Naive B cell (primary cell): ENCODE data around the gene C16orf89. TPM values are rescaled to one million over a fixed set of nuclear protein-coding genes. Genes with fewer than 3 reads are reported as not detected.

Experiments
- ATAC-seq, 2 donors: fragments of 150-1000 bp; cut with Tn5 transposase; 2 replicates each; pipeline ENCODE4 v1.10.0; 2021; ENCODE audit warnings: low read depth in 2 of 2, mild to moderate bottlenecking in 2 of 2, moderate library complexity in 2 of 2
- DNase-seq: peaks from one replicate; pipeline ENCODE4 v3.0.0; 2022
- H3K27ac Mint-ChIP-seq, 6 donors: one replicate each; pipeline ENCODE4 v1.8.0; 2020 to 2022; ENCODE audit warnings: mild to moderate bottlenecking in 6 of 6, mixed read lengths in 6 of 6, moderate library complexity in 5 of 6, inconsistent platforms in 2 of 6
- H3K27me3 Mint-ChIP-seq, 3 donors: one replicate each; pipeline ENCODE4 v1.8.0; 2021 to 2022; ENCODE audit warnings: mixed read lengths in 3 of 3, mild to moderate bottlenecking in 1 of 3
- H3K36me3 Mint-ChIP-seq, 2 donors: one replicate each; pipeline ENCODE4 v1.8.0; 2020 to 2022; ENCODE audit warnings: mixed read lengths in 2 of 2, inconsistent platforms in 1 of 2, mild to moderate bottlenecking in 1 of 2
- H3K4me1 Mint-ChIP-seq, 3 donors: one replicate each; pipeline ENCODE4 v1.8.0; 2020 to 2022; ENCODE audit warnings: mixed read lengths in 3 of 3, inconsistent platforms in 1 of 3, mild to moderate bottlenecking in 1 of 3, moderate library complexity in 1 of 3
- H3K4me3 Mint-ChIP-seq, 8 donors: one replicate each; pipeline ENCODE4 v1.8.0; 2020 to 2022; ENCODE audit warnings: mild to moderate bottlenecking in 8 of 8, mixed read lengths in 8 of 8, moderate library complexity in 8 of 8, inconsistent platforms in 2 of 8
- H3K9me3 Mint-ChIP-seq, 7 donors: one replicate each; pipeline ENCODE4 v1.8.0; 2020 to 2022; ENCODE audit warnings: mixed read lengths in 7 of 7, mild to moderate bottlenecking in 5 of 7, inconsistent platforms in 2 of 7, moderate library complexity in 1 of 7
- polyA plus RNA-seq, 6 donors: library from polyadenylated mRNA; unstranded; fragments of 300-500 nt; fragmentation: Illumina TruSeq; gene quantifications; one replicate each; pipeline ENCODE4 v1.2.3, GENCODE V29; 2021; ENCODE audit warnings: low read depth in 6 of 6

C16orf89 gene
- polyA plus RNA-seq, 6 donors from 2014 or later, result not detected

GRCh38 chr16:5011637-5012036 is 54.1 kb downstream of the C16orf89 start:
- H3K27ac Mint-ChIP-seq, result no peak overlapping the region

DNA sequence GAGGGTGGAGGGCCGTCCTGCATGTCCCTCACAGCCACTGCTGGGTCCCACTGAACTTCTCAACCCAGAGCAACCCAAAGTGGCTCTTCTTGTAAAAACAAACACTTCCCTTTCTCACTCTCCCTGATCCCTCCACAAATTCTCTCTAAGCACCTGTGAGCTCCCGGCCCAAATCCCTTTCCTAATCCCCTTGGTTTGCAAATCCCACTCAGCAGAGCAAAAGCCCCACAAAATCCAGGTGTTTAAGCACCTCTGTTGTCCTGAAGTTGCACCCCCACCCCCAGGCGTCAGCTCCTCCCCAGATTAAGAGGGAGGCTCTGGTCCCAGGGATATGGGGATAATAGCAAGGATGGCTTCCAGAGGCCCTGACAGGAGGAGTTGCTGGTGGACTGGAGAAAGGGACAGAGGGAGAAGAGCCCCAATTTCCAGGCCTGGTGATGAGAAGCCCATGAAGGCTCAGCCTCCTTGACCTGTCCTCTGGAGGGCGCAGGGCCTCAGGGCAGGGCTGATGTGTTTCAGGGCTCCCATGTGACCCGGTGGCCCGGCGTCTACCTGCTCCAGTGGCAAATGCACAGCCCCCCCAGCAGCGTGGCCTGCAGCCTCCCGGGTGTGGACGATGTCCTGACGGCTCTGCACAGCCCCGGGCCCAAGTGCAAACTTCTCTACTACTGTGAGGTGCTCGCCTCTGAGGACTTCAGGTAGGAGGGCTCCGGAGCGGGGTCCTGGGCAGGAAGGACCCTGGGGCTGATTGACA is 55.0 kb downstream of the C16orf89 start:
- Mint-ChIP-seq H3K4me3 (no peak overlapping the region), H3K27me3 (peaks cover 11 to 36% (median 29%) of the 10 kb centered on the region in 3 donors), H3K9me3 (peaks cover 0 to 4% (median 0%) of the 10 kb centered on the region in 7 donors), H3K36me3 (peaks cover 0 to 6% of the 10 kb centered on the region in 2 donors), H3K27ac (no peak overlapping the region), H3K4me1 (peaks cover 0 to 5% (median 0%) of the 10 kb centered on the region in 3 donors)
- ATAC-seq (no peak), DNase-seq (no peak)

More at GRCh38 chr16:5011637-5012036, 54.1 kb downstream of the C16orf89 start:
- peaks cover 12 to 40% (median 29%) of the 10 kb centered on the region in 3 donors for H3K27me3 Mint-ChIP-seq
- ATAC-seq, result no peak
- H3K4me1 Mint-ChIP-seq, result peaks cover 0 to 5% (median 0%) of the 10 kb centered on the region in 3 donors
- H3K4me3 Mint-ChIP-seq, result no peak overlapping the region
- DNase-seq, result no peak
- H3K36me3 Mint-ChIP-seq, result peaks cover 0 to 6% of the 10 kb centered on the region in 2 donors
- H3K9me3 Mint-ChIP-seq, result peaks cover 0 to 4% (median 0%) of the 10 kb centered on the region in 7 donors

GRCh38 chr16:5008311-5008731 is 57.4 kb downstream of the C16orf89 start:
- Mint-ChIP-seq H3K27ac (no peak overlapping the region), H3K36me3 (peaks cover 0 to 6% of the 10 kb centered on the region in 2 donors), H3K9me3 (peaks cover 0 to 2% (median 0%) of the 10 kb centered on the region in 7 donors), H3K27me3 (peaks cover 11 to 51% (median 36%) of the 10 kb centered on the region in 3 donors), H3K4me3 (no peak overlapping the region), H3K4me1 (peaks cover 0 to 5% (median 0%) of the 10 kb centered on the region in 3 donors)
- no peak for ATAC-seq
- no peak for DNase-seq

DNA sequence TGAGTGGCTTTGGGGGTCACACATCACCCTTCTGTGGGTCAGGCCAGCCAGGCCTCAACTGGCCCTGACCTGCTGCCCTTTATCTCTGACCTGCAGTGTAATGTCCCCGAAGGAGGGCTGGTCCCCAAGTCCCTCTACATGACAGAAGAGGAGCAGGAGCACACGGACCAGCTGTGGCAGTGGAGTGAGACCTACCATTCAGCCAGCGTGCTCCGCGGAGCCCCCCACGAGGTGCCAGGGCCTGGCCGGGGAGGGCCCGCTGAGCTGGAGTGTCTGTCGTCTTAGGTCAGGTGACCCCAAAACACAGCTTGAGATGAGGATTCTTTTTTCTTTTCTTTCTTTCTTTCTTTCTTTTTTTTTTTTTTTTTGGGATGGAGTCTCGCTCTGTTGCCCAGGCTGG is 58.5 kb downstream of the C16orf89 start:
- Mint-ChIP-seq H3K9me3 (peaks cover 0 to 2% (median 0%) of the 10 kb centered on the region in 7 donors), H3K36me3 (peaks cover 0 to 6% of the 10 kb centered on the region in 2 donors), H3K27me3 (peaks cover 11 to 46% (median 36%) of the 10 kb centered on the region in 3 donors), H3K4me3 (no peak overlapping the region), H3K27ac (no peak overlapping the region), H3K4me1 (peaks cover 0 to 5% (median 0%) of the 10 kb centered on the region in 3 donors)
- no peak for ATAC-seq
- DNase-seq, result no peak

- no peak overlapping the region for H3K4me3 Mint-ChIP-seq
- DNase-seq (no peak), ATAC-seq (no peak)
- H3K4me1 Mint-ChIP-seq, result peaks cover 0 to 5% (median 0%) of the 10 kb centered on the region in 3 donors
- H3K9me3 Mint-ChIP-seq, result no peaks in the 10 kb centered on the region
- peaks cover 0 to 6% of the 10 kb centered on the region in 2 donors for H3K36me3 Mint-ChIP-seq
- H3K27ac Mint-ChIP-seq, result no peak overlapping the region
- peaks cover 11 to 43% (median 39%) of the 10 kb centered on the region in 3 donors for H3K27me3 Mint-ChIP-seq
Observed at GRCh38 chr16:5006348-5007193, 59.2 kb downstream of the C16orf89 start.

GRCh38 chr16:5005916-5006315 is 59.8 kb downstream of the C16orf89 start:
- no peak overlapping the region for H3K27ac Mint-ChIP-seq
- peaks cover 0 to 6% of the 10 kb centered on the region in 2 donors for H3K36me3 Mint-ChIP-seq
- no peak for ATAC-seq
- peaks cover 0 to 5% (median 0%) of the 10 kb centered on the region in 3 donors for H3K4me1 Mint-ChIP-seq
- no peak for DNase-seq
- no peak overlapping the region for H3K4me3 Mint-ChIP-seq
- no peaks in the 10 kb centered on the region for H3K9me3 Mint-ChIP-seq
- H3K27me3 Mint-ChIP-seq, result peaks cover 11 to 41% (median 37%) of the 10 kb centered on the region in 3 donors

GRCh38 chr16:5004311-5004710 is 61.4 kb downstream of the C16orf89 start:
- H3K36me3 Mint-ChIP-seq, result peaks cover 0 to under 1% of the 10 kb centered on the region in 2 donors
- H3K4me1 Mint-ChIP-seq, result no peaks in the 10 kb centered on the region
- H3K9me3 Mint-ChIP-seq, result no peaks in the 10 kb centered on the region
- peaks cover 7 to 27% (median 23%) of the 10 kb centered on the region in 3 donors for H3K27me3 Mint-ChIP-seq
- H3K4me3 Mint-ChIP-seq, result no peak overlapping the region
- no peak overlapping the region for H3K27ac Mint-ChIP-seq
- DNase-seq, result no peak
- ATAC-seq, result no peak

GRCh38 chr16:5003828-5004227 is 61.9 kb downstream of the C16orf89 start:
- H3K27me3 Mint-ChIP-seq, result peaks cover 5 to 22% (median 22%) of the 10 kb centered on the region in 3 donors
- ATAC-seq (no peak), DNase-seq (no peak)
- H3K4me3 Mint-ChIP-seq, result no peak overlapping the region
- H3K9me3 Mint-ChIP-seq, result no peaks in the 10 kb centered on the region
- H3K4me1 Mint-ChIP-seq, result no peaks in the 10 kb centered on the region
- no peaks in the 10 kb centered on the region for H3K36me3 Mint-ChIP-seq
- no peak overlapping the region for H3K27ac Mint-ChIP-seq

DNA sequence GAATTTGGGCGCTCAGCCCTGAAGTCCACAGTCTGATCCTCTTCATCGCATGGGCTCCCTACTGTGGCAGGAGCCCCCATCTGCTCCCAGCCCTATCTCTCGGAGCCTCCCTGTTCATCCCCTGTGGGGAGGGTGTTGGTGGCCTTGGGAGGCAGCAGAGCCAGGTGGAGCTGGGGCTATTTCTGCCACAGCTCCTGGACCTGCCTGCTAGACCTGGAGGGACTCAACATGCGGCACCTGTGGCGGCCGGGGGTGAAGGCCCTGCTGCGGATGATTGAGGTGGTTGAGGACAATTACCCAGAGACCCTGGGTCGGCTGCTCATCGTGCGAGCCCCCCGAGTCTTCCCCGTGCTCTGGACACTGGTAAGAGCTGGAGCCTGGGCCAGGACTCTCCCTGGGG is 62.5 kb downstream of the C16orf89 start:
- no peak overlapping the region for H3K27ac Mint-ChIP-seq
- ATAC-seq, result no peak
- H3K9me3 Mint-ChIP-seq, result no peaks in the 10 kb centered on the region
- H3K36me3 Mint-ChIP-seq, result no peaks in the 10 kb centered on the region
- no peak for DNase-seq
- no peaks in the 10 kb centered on the region for H3K4me1 Mint-ChIP-seq
- no peak overlapping the region for H3K4me3 Mint-ChIP-seq
- peaks cover 6 to 25% (median 21%) of the 10 kb centered on the region in 3 donors for H3K27me3 Mint-ChIP-seq

- Mint-ChIP-seq H3K27me3 (peaks cover 6 to 25% (median 21%) of the 10 kb centered on the region in 3 donors), H3K27ac (no peak overlapping the region), H3K4me1 (no peaks in the 10 kb centered on the region), H3K9me3 (no peaks in the 10 kb centered on the region), H3K4me3 (no peak overlapping the region), H3K36me3 (no peaks in the 10 kb centered on the region)
- no peak for DNase-seq
- ATAC-seq, result no peak
Observed at GRCh38 chr16:5002699-5003143, 63.0 kb downstream of the C16orf89 start.

DNA sequence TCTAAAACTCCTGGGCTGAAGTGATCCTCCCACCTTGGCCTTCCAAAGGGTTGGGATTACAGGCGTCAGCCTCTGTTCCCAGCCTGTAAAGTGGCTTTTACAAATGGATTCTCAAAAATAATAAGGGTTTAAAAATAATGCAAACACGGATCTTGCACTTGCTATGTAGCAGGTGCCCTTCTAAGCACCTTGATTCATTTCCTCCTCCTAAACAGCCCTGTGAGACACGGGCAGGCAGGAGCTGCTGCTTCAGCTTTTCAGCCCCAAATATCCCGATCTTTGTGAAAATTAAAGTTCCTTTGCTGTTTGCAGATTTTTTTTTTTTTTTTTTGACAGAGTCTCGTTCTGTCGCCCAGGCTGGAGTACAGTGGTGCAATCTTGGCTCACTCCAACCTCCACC is 63.8 kb downstream of the C16orf89 start:
- H3K36me3 Mint-ChIP-seq, result no peaks in the 10 kb centered on the region
- H3K9me3 Mint-ChIP-seq, result no peaks in the 10 kb centered on the region
- H3K4me1 Mint-ChIP-seq, result no peaks in the 10 kb centered on the region
- H3K27me3 Mint-ChIP-seq, result peaks cover 6 to 24% (median 21%) of the 10 kb centered on the region in 3 donors
- no peak overlapping the region for H3K4me3 Mint-ChIP-seq
- ATAC-seq, result no peak
- H3K27ac Mint-ChIP-seq, result no peak overlapping the region
- DNase-seq, result no peak

- H3K36me3 Mint-ChIP-seq, result no peaks in the 10 kb centered on the region
- peaks cover 6 to 25% (median 24%) of the 10 kb centered on the region in 3 donors for H3K27me3 Mint-ChIP-seq
- H3K4me1 Mint-ChIP-seq, result no peaks in the 10 kb centered on the region
- no peak overlapping the region for H3K4me3 Mint-ChIP-seq
- no peak for DNase-seq
- H3K9me3 Mint-ChIP-seq, result no peaks in the 10 kb centered on the region
- ATAC-seq, result no peak
- peak overlapping the region in 1 of 6 donors; percentile 4 for H3K27ac Mint-ChIP-seq
Observed at GRCh38 chr16:5001571-5001970, 64.2 kb downstream of the C16orf89 start.

- H3K4me1 Mint-ChIP-seq, result no peaks in the 10 kb centered on the region
Observed at GRCh38 chr16:5000573-5001001, 65.2 kb downstream of the C16orf89 start.

More at GRCh38 chr16:5000573-5001001, 65.2 kb downstream of the C16orf89 start:
- Mint-ChIP-seq H3K27ac (no peak overlapping the region), H3K36me3 (no peaks in the 10 kb centered on the region), H3K4me3 (no peak overlapping the region), H3K9me3 (no peaks in the 10 kb centered on the region), H3K27me3 (peaks cover 6 to 34% (median 34%) of the 10 kb centered on the region in 3 donors)
- ATAC-seq, result no peak
- DNase-seq, result no peak
